GM19238 (cell line): ENCODE measurements around the gene GADL1.

Source experiments
- DNase-seq: peaks from one replicate; pipeline ENCODE4 v3.0.0; 2011; ENCODE audit warnings: low spot score; ENCODE audit not compliant: insufficient read length

GADL1 gene

DNA sequence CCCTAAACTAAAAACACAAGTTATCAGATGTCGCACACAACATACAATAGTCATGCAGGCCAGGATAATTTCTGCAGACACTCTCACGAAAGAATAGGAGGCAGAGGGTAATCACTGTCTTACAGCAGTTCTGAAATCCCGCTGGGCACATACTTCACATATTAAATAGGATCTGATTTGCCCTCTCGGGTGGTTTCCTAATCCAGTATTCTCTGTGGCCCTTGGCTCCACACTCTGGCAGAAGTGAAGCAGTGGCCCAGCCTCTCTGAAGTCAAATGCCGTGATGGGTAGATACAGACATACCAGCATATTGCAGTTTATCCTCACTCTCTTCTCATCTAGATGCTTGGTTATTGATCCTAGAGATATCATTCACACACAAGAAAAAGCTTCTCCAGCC lies 19.0 kb downstream of the GADL1 start:
- no peak for DNase-seq

- DNase-seq: no peak
Observed at GRCh38 chr3:30873671-30874070, 20.8 kb downstream of the GADL1 start.

DNA sequence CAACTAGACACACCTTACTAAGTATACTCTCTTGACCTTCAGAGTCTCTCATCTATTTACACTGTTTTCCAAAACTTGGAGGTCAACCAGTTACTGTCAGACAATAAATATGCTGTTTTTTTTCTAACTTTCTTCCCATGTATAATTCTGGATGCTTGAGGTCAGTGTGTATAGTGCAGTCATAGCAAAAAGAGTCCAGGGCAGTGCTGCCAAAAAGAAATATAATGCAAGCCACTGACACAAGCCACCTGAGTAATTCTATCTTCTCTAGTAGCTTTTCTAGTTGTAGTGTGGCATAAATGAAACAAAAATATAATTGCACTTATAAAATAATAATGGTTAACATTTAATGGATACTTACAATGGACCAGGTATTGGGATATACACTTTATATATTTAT lies 21.6 kb downstream of the GADL1 start:
- DNase-seq: no peak

DNA sequence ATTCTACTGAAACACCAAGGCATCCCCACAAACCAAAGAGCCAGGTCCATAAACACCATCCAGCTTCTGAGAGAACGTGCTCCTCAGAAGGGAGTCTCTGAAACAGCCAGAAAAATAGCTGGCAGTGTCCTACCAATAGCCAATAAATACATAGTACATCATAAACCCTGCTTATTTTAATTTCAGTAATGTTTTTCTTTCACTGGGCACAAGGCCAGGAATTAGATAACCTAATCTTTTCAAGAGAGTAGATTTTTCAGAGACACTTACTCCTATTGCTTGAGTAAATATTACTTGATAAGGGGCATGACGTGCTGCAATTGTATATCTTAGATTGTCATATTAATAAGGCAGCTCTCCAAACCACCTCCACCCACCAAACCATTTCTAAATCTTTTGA lies 22.7 kb downstream of the GADL1 start:
- no peak for DNase-seq

DNA sequence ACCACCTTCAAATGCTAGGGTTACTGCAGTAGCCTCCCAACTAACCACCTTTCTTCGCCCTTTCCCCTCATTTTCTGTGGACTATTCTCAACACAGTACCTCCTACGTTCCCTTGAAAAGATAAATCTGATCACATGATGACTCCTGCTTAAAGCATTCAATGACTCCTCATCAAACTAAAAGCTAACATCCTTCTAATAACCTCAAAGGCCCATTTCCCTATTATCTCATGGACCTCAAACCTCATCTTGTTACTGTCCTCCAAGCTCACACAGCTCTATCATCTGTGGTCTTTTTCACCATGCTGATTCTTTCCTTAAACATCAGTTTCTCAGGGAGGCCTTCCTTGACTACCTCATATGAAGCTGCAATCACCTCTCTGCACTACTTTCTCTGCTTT lies 29.6 kb downstream of the GADL1 start:
- no peak for DNase-seq

- no peak for DNase-seq
Observed at GRCh38 chr3:30864132-30864531, 30.3 kb downstream of the GADL1 start.

- no peak for DNase-seq
Observed at GRCh38 chr3:30862004-30862403, 32.5 kb downstream of the GADL1 start.

DNA sequence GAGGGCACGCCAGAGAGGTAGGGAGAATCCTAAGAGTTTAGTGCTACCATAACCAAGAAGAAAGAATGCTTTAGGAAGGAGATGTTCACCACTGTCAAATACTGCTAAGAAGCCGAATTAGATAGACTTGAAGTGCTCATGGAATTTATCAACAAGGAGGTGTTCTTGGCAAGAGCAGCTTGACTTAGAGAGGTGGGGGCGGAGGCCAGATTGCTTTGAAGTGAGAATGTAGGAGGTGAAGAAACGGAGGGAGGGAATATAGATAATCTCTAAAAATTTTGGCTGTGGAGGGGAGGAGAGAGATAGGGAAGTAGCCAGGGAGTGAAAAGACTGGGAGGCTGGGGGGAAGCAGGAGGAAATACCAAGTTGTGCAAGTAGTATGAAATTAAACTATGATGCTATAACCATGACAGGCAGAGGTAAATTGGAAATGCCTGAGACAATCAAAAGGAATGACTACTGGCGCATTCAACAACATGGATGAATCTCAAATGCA lies 35.5 kb downstream of the GADL1 start:
- DNase-seq: no peak

DNA sequence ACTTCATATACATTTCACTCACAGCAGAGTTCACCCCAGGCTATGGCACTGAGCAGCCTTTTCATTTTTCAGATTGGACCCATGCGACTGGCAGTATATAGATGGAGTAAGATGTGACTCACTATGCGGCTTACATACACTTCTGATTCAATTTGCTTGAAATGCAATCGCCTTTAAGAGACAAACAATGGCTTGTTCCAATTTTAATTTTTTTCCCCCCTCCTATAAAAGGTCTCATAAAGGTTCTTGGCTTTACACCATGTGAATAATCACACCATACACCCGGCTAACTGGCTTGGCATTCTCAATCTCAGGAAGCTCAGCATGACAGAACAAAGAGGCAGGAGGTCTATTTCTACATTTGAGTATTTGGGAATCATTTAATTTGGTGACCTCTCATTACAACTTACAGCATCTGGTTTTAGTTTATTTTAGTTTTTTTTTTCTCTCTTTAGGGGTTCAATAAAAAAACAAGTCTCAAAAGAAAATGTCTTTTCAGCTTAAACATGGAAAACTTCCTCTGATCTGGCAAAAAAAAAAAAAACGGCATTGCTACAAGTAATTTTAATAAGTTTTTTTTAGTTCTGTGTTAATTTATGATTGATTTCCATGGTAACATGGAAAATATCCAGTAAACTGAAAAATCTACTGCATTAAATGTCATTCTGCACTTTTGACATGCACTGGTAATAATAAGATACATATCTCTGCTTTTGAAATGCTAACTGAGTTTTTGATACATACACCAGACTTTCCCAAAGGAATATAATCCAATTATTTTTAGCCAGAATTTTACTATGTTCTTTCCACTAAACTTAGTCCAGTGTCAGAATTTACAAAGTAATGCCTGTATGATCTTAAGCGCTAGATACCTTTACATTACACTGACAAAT lies 38.8 kb downstream of the GADL1 start:
- DNase-seq: no peak

GRCh38 chr3:30852833-30853232 lies 41.6 kb downstream of the GADL1 start:
- no peak for DNase-seq

GRCh38 chr3:30848087-30848779 lies 46.2 kb downstream of the GADL1 start:
- DNase-seq: no peak

DNA sequence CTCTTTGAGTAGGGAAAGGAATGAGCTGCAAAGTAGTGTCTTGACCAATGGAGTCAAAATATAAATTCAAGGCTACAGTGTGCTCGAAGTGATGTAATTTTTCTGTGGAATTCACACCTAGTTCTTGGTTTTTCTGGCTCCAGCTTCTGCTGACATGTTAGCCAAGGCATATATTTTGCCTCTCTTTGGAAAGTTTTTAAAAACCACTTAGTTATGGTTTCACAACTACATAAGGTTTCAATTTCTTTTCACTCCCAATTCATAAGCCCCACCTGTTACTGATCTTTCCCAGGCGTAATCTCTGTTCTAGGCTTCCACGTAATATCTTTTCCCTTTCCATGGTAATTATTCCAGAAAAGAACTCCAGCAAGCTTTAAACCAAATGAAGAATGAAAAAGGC lies 46.9 kb downstream of the GADL1 start:
- no peak for DNase-seq

- no peak for DNase-seq
Observed at GRCh38 chr3:30845606-30846005, 48.9 kb downstream of the GADL1 start.

DNA sequence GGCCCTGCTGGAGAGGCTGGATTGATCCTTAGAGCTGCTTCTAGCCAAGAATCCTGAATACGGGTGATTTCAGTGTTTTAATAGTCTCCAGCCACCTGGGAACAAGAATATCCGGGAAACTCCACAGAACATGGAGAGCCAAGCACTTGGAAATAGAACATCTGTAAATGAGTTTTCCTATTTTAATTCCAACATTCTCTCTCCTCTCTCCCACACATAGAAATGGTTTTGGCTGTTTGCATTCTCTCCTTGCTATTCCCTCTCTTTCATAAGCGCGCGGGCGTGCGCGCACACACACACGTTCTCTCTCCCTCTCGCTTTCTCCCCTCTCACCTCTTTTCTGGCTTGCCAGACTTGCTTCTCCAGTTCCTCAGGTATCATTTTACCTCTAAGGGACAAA lies 50.6 kb downstream of the GADL1 start:
- DNase-seq: no peak

- DNase-seq: no peak
Observed at GRCh38 chr3:30836141-30836540, 58.3 kb downstream of the GADL1 start.

GRCh38 chr3:30835667-30836066 lies 58.8 kb downstream of the GADL1 start:
- DNase-seq: no peak

DNA sequence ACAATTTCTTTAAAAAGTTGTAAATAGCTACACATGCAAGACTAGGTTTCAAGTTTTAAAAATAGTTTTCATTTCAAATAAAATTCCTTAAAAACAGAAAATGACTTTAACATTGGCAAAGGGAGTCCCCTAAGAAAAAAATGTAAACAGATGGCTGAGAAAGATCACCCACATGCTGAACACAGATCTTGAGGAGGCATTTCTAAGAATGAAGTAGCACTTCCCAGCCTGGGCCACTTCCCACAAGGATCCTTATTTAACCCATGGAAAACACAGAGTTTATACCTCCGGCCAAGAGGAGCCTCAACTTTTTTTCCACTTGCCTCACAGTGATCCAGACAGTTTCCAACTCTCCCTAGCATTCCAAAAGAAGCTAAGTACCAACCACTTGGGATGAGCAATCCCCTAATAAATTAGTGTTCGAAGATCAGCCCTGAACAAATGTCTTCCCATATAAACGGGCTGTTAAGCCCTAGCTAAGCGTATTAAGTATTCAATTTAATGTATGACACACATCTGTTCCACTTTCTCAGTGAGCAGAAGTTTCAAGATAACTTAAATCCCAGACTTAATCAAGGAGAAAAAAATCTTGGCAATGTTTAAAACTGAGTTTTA lies 61.4 kb downstream of the GADL1 start:
- no peak for DNase-seq

GRCh38 chr3:30827080-30827479 lies 67.4 kb downstream of the GADL1 start:
- no peak for DNase-seq

DNA sequence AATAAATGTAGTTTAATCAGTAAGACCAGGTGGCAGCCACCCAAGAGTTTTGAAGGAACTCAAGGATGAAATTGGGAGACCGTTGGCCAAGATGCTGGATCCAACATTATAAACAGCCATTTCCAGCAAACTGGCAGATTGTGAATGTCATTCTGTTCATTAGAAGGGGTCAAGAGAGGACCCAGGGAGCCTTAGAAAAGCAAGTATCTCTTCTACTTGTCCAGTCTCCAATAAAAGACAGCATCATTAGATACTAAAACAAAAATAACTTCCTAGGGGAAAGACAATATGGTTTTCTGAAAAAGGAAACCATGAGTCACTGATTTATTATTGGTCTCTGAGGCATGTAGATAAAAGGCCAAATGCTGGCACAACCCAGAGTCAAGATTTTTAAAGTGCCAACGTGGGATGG lies 67.9 kb downstream of the GADL1 start:
- no peak for DNase-seq

DNA sequence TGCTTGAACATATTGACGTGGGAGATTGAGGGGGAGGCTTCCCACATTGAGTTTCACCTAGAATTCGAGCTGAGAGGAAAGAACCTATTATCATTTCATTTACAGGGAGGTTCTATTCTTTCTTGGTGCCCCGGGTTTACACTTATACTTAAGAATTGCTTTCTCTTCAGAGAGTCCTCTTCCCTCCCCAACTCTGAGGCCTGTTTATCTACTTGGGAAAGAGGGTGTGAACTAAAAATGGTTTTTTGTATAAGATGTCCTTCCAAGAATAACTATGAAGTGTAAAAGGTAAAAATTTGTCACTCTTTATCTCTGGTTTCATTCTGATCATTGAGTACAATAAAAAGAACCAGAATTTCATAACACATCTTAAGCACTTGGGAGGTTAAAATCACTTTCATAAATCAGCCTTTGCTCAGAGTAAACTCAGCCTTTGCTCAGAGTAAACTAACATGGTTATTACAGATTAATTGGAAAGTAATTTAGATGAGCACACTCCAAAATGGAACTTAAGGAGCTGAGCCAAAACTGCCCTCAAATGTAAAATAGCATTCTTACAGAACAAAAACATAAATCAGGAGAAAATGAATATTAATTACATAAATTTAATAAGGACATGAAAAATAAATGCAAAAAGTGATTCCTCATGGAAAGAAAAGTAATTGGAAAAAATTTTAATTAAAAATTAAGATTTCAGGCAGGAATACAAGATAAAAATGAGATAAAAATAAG lies 75.2 kb downstream of the GADL1 start:
- no peak for DNase-seq

- DNase-seq: no peak
Observed at GRCh38 chr3:30813734-30814133, 80.7 kb downstream of the GADL1 start.
